ENCODE results near the gene APOD. TPM values are rescaled to one million over a fixed set of nuclear protein-coding genes. Genes with fewer than 3 reads are reported as not detected.

The APOD gene
- total RNA-seq, 1 experiment from 2014 or later, result not detected

DNA sequence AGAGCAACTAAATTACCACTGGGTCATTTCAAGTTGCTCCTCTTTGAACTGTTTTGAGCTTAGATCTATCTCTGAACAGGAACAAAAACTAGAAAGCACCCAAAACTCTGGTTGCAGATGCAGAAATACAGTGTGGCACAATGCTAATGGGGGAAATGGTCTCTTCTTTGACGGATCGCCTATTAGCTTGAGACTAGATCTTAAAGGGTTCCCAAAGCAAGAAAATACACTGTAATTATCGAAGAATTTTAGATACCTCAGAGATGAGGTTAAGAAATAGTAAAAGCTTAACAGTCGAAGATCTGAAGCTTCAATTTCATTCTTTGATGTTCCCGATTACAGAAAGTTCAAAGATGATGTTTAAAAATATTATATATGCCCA, 41.4 kb downstream of the APOD start:
- Histone ChIP-seq H3K4me1 (ENCODE audit: control insufficient read depth, insufficient read depth, low read length) (peaks cover 28% of the 10 kb centered on the region), H3K27me3 (ENCODE audit: control insufficient read depth, insufficient read depth, low read length) (no peaks in the 10 kb centered on the region), H3K9me3 (ENCODE audit: control insufficient read depth, insufficient read depth, low read depth, low read length) (no peaks in the 10 kb centered on the region), H3K4me3 (ENCODE audit: low read depth in 2 of 2, low read length in 2 of 2) (peak overlapping the region; percentile 56 to 95), H3K27ac (ENCODE audit: low read length) (peak overlapping the region; percentile 82), H3K36me3 (ENCODE audit: control insufficient read depth, insufficient read depth, low read length) (no peaks in the 10 kb centered on the region)
- intact Hi-C loops (cut with micrococcal nuclease; ENCODE audit: unreplicated experiment) (no loop called here), in situ Hi-C loops (cut with HindIII; ENCODE audit: low pct_unique_long_range_greater_than_20kb, low sequenced_read_pairs) (no loop called here)
- BruUV-seq (replicated peaks), result no TSS peak
- ChIA-PET POLR2A (interaction anchor here (0.7 kb wide), 2 partner anchors 27 to 315 kb away, joined by 3 to 4 read pairs; no protein-coding TSS in a partner anchor), CTCF (interaction anchor here (0.6 to 0.8 kb wide), 3 partner anchors 14 to 271 kb away, joined by 3 to 6 read pairs (median 4); partner anchors contain the start of gene XXYLT1)
- ATAC-seq (no peak), DNase-seq (ENCODE audit: low read depth, low spot score) (no peak)
- TF ChIP-seq POLR2AphosphoS5 (IDR thresholded peaks at IDR 0.05; ENCODE audit: low read depth, low read length), result no peak

DNA sequence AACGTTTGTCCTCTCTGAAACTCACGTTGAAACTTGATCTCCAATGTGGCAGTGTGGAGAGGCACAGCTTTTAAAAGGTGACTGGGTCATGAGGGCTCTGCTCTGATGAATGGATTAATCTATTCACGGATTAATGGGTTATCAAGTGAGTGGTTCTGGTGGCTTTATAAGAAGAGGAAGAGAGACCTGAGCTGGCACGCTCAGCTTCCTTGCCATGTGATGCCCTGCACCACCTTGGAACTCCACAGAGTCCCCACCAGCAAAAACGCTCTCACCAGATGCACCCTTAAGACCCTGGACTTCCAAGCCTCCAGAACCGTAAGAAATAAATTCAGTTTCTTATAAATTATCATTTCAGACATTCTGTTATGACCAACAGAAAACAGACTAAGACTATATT, 43.2 kb downstream of the APOD start:
- no TSS peak for BruUV-seq (replicated peaks)
- TF ChIP-seq, protein P1, sequence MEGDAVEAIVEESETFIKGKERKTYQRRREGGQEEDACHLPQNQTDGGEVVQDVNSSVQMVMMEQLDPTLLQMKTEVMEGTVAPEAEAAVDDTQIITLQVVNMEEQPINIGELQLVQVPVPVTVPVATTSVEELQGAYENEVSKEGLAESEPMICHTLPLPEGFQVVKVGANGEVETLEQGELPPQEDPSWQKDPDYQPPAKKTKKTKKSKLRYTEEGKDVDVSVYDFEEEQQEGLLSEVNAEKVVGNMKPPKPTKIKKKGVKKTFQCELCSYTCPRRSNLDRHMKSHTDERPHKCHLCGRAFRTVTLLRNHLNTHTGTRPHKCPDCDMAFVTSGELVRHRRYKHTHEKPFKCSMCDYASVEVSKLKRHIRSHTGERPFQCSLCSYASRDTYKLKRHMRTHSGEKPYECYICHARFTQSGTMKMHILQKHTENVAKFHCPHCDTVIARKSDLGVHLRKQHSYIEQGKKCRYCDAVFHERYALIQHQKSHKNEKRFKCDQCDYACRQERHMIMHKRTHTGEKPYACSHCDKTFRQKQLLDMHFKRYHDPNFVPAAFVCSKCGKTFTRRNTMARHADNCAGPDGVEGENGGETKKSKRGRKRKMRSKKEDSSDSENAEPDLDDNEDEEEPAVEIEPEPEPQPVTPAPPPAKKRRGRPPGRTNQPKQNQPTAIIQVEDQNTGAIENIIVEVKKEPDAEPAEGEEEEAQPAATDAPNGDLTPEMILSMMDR (IDR thresholded peaks at IDR 0.05), result no peak
- TF ChIP-seq POLR2AphosphoS5 (IDR thresholded peaks at IDR 0.05; ENCODE audit: low read depth, low read length) (no peak), SIN3A (IDR thresholded peaks at IDR 0.05; ENCODE audit: borderline replicate concordance, insufficient read depth, low read depth, low read length) (no peak), TCF7L2 (IDR thresholded peaks at IDR 0.05; ENCODE audit: low read depth, low read length) (no peak)
- TF ChIP-seq, protein P2, sequence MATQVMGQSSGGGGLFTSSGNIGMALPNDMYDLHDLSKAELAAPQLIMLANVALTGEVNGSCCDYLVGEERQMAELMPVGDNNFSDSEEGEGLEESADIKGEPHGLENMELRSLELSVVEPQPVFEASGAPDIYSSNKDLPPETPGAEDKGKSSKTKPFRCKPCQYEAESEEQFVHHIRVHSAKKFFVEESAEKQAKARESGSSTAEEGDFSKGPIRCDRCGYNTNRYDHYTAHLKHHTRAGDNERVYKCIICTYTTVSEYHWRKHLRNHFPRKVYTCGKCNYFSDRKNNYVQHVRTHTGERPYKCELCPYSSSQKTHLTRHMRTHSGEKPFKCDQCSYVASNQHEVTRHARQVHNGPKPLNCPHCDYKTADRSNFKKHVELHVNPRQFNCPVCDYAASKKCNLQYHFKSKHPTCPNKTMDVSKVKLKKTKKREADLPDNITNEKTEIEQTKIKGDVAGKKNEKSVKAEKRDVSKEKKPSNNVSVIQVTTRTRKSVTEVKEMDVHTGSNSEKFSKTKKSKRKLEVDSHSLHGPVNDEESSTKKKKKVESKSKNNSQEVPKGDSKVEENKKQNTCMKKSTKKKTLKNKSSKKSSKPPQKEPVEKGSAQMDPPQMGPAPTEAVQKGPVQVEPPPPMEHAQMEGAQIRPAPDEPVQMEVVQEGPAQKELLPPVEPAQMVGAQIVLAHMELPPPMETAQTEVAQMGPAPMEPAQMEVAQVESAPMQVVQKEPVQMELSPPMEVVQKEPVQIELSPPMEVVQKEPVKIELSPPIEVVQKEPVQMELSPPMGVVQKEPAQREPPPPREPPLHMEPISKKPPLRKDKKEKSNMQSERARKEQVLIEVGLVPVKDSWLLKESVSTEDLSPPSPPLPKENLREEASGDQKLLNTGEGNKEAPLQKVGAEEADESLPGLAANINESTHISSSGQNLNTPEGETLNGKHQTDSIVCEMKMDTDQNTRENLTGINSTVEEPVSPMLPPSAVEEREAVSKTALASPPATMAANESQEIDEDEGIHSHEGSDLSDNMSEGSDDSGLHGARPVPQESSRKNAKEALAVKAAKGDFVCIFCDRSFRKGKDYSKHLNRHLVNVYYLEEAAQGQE (IDR thresholded peaks at IDR 0.05; ENCODE audit: insufficient read depth in 1 of 2, low read depth in 2 of 2, low read length in 1 of 2), result no peak
- ATAC-seq (no peak), DNase-seq (ENCODE audit: low read depth, low spot score) (no peak)
- CTCF ChIA-PET, result no interaction called here
- Histone ChIP-seq H3K9me3 (ENCODE audit: control insufficient read depth, insufficient read depth, low read depth, low read length) (no peaks in the 10 kb centered on the region), H3K4me1 (ENCODE audit: control insufficient read depth, insufficient read depth, low read length) (peaks cover 28% of the 10 kb centered on the region), H3K36me3 (ENCODE audit: control insufficient read depth, insufficient read depth, low read length) (no peaks in the 10 kb centered on the region), H3K27ac (ENCODE audit: low read length) (no peak overlapping the region), H3K4me3 (ENCODE audit: low read depth in 2 of 2, low read length in 2 of 2) (no peak overlapping the region), H3K27me3 (ENCODE audit: control insufficient read depth, insufficient read depth, low read length) (no peaks in the 10 kb centered on the region)
- in situ Hi-C loops (cut with HindIII; ENCODE audit: low pct_unique_long_range_greater_than_20kb, low sequenced_read_pairs) (no loop called here), intact Hi-C loops (cut with micrococcal nuclease; ENCODE audit: unreplicated experiment) (no loop called here)
- POLR2A ChIA-PET, result interaction anchor here (0.6 kb wide), 1 partner anchor 97 kb away, joined by 9 read pairs; no protein-coding TSS in a partner anchor

DNA sequence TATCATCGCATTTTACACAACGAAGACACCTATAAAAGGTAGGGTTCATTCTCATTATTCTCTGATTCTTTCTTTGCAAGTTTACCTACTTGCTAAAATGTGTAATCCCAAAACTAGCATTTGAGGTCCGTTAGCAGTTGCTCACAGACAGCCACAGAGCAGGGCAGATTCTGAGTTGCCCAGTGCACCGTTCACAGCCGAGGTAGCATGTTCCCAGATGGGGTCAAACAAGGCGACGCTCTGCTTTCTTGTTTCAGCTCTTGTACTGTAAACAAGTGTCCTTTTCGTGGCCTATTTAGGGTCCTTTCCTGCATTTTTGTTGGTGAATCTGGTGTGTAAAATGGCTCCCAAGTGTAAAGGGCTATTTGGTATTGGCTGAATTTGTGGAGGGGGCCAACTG, 43.7 kb downstream of the APOD start:
- no peak overlapping the region for H3K4me3 ChIP-seq (ENCODE audit: low read depth in 2 of 2, low read length in 2 of 2)
- peaks cover 28% of the 10 kb centered on the region for H3K4me1 ChIP-seq (ENCODE audit: control insufficient read depth, insufficient read depth, low read length)
- TF ChIP-seq POLR2AphosphoS5 (IDR thresholded peaks at IDR 0.05; ENCODE audit: low read depth, low read length) (no peak), TCF7L2 (IDR thresholded peaks at IDR 0.05; ENCODE audit: low read depth, low read length) (no peak), SIN3A (IDR thresholded peaks at IDR 0.05; ENCODE audit: borderline replicate concordance, insufficient read depth, low read depth, low read length) (no peak)
- TF ChIP-seq, protein P1 (IDR thresholded peaks at IDR 0.05), result no peak
- TF ChIP-seq, protein P2 (IDR thresholded peaks at IDR 0.05; ENCODE audit: insufficient read depth in 1 of 2, low read depth in 2 of 2, low read length in 1 of 2), result no peak
- in situ Hi-C loops (cut with HindIII; ENCODE audit: low pct_unique_long_range_greater_than_20kb, low sequenced_read_pairs) (no loop called here), intact Hi-C loops (cut with micrococcal nuclease; ENCODE audit: unreplicated experiment) (no loop called here)
- POLR2A ChIA-PET, result no interaction called here
- no peaks in the 10 kb centered on the region for H3K27me3 ChIP-seq (ENCODE audit: control insufficient read depth, insufficient read depth, low read length)
- H3K36me3 ChIP-seq (ENCODE audit: control insufficient read depth, insufficient read depth, low read length), result no peaks in the 10 kb centered on the region
- ATAC-seq (no peak), DNase-seq (ENCODE audit: low read depth, low spot score) (no peak)
- BruUV-seq (replicated peaks), result no TSS peak
- H3K9me3 ChIP-seq (ENCODE audit: control insufficient read depth, insufficient read depth, low read depth, low read length), result no peaks in the 10 kb centered on the region
- CTCF ChIA-PET, result no interaction called here
- H3K27ac ChIP-seq (ENCODE audit: low read length), result no peak overlapping the region

All from Panc1 (cell line).